ENCODE data around the gene ARX.

DNA sequence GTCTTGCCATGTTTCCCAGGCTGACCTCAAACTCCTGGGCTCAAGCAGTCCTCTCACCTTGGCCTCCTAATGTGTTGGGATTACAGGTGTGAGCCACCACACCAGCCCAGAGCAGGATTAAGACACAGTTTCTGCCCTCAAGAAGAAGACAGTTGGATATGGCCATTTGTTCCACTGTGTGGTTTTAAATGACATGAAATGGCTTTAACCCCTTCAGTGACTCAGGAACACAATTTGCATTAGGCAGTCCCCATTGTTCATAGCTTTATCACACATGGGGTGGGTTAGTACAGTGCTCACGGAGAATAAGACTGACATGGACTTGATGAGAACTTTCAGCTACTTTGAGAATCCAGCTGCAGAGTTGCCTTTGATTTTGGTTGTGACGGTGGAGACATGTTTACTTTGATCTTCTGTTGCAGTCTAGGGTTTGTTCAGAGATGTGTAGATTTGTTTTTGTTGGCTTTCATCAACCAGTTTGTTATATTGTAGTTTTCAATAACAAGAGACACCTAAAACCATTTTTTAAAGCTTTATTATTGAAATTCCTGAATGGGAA is 60.3 kb downstream of the ARX start:
- TF ChIP-seq, protein P1, sequence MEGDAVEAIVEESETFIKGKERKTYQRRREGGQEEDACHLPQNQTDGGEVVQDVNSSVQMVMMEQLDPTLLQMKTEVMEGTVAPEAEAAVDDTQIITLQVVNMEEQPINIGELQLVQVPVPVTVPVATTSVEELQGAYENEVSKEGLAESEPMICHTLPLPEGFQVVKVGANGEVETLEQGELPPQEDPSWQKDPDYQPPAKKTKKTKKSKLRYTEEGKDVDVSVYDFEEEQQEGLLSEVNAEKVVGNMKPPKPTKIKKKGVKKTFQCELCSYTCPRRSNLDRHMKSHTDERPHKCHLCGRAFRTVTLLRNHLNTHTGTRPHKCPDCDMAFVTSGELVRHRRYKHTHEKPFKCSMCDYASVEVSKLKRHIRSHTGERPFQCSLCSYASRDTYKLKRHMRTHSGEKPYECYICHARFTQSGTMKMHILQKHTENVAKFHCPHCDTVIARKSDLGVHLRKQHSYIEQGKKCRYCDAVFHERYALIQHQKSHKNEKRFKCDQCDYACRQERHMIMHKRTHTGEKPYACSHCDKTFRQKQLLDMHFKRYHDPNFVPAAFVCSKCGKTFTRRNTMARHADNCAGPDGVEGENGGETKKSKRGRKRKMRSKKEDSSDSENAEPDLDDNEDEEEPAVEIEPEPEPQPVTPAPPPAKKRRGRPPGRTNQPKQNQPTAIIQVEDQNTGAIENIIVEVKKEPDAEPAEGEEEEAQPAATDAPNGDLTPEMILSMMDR (IDR thresholded peaks at IDR 0.05; ENCODE audit: low read length), result no peak
- no peak for TF ChIP-seq EZH2 (optimal IDR thresholded peaks at IDR 0.05; ENCODE audit: low read depth, low read length)
